GM18499 (cell line): Measurements from ENCODE around the gene FMN1.

ENCODE experiments used
- ATAC-seq: cut with Tn5 transposase; IDR thresholded peaks from one replicate; pipeline ENCODE4 v1.9.1; 2021; ENCODE audit warnings: moderate number of reproducible peaks; ENCODE audit not compliant: insufficient read depth, unreplicated experiment

FMN1 gene

DNA sequence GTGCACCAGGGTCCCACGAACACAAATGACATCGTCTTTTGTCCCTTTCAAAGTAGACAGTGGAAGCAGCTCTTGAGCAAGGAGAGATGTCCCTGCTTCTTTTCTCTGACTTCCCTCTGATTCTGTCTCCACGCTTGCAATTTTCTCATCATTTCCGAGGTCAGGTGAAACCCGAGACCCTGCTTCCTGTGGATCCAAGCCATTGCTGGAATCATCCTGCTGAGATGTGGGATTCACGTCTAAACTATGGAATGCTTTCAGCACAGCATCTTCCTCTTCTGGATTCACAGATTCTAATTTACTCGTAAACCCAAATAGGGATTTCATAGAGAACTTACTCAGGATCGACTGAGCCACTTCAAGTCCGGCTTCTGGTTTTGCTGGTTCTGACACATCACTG lies 127.1 kb downstream of the FMN1 start:
- ATAC-seq: no peak

DNA sequence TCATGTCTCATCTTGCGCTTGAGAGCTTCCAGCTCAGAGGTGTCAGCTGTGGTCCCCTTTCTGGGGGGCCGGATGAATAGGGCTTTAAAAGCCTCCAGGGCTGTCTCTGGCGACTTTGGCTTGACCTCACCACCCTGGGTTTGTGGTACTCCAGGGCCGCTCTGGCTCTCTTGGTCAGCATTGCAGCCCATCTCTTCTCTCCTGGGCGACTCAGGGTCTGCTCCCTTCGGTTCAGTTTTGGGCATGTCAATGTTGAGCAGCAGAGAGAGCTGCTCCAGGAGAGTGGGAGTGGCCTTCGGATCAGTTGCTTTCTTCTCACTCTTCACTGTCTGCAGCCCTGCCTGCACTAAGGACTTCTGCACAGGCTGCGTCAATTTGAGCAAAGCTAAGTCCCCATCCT lies 127.9 kb downstream of the FMN1 start:
- ATAC-seq: no peak

DNA sequence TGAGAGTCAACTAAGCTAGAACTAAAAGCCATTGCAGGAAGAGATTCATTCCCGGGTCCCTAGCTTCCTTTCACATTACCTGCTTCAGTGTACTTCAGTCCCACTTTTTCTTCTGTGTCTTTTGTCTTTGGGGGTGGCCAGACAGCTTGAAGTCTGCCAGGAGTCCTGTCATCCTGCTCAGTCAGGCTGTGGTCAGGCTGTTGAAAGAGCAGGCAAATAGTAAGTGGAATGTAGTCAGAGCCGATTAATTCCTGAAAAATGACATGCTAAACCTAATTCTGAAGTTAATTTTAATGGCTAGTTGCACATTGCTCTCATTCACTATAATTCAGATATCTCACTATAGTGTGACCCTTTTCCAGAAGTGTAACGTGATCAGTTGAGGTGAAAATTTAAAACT lies 129.6 kb downstream of the FMN1 start:
- ATAC-seq: no peak

DNA sequence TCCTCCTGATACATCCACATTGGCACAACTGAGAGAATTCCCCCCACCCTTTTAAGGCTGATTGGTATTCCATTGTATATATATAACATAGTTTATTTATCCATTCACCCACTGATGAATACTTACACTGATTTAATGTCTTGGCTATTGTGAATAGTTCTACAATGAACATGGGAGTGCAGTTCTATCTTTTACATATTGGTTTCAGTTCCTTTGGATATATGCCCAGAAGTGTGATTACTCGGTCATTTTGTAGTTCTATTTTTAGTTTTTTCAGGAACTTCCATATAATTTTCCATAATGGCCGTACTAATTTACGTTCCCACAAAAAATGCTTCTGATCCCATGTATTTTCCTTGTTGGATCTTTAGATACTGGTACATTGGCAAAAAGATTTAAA lies 135.3 kb downstream of the FMN1 start:
- no peak for ATAC-seq

DNA sequence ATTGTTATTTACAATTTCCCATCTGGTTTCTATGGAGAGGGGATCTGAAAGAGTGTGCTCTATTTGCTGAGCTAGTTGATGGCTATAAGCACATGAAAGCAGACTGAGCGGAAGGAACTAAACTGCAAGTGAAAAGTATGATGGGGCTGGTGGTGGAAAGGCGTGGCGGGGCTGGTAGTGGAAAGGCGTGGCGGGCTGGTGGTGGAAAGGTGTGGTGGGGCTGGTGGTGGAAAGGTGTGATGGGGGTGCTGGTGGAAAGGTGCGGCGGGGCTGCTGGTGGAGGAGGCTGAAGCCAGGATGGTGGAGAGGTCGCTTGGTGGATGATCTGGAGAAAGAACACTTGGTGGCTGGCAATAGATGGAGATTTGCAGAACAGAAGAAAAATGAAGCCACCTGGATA lies 136.7 kb downstream of the FMN1 start:
- ATAC-seq: no peak

DNA sequence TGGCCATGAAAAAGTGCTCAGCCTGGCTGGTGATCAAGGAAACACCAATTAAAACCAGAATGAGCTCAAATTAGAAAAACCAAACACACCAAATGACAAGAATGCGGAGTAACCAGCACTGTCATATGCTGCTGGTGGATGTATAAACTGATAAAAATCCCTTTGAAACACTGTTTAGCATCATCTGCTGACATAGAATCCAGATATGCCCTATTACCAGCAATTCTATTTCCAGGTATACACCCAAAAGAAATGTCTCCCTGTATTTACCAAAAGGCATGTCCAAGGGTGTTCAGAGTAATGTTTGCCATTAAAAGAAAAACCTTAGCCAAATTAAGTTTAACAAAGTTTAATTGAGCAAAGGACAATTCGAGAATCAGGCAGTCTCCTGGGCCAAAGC lies 138.6 kb downstream of the FMN1 start:
- ATAC-seq: no peak

DNA sequence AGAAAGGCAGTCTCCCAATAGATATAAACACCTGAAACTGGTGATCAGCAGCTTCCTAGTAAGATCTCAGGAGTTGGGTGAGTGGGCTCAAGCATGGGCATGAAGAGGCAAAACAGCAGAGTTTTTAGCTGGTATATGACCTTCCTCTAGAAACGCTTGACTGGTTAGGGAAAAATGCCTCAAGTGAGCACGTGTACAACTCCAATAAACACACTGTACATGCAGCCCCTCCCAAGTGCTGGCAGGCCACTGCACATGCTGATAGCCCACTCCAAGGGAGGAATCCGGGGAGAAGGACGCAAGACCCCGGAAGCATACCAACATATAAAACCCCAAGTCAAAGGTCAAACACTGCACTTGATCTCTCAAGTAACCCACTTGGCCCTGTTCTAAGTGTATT lies 143.0 kb downstream of the FMN1 start:
- ATAC-seq: no peak

DNA sequence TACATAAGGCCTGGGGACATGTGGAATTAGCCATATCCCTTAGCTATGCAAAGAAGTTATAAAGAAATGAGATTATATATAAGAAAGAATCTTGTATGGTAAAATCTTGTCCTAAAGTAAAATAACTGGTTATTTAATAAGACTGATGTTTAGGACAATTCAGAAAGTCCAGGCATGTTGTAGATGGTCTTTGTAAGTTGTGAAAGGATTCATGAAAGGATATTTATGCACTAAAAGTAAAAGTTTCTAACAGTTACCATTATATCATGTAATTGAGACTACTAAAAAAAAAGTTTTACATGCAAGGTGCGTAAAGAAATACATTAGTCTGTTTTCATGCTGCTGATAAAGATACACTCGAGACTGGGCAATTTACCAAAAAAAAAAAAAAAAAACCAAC lies 146.3 kb downstream of the FMN1 start:
- no peak for ATAC-seq

DNA sequence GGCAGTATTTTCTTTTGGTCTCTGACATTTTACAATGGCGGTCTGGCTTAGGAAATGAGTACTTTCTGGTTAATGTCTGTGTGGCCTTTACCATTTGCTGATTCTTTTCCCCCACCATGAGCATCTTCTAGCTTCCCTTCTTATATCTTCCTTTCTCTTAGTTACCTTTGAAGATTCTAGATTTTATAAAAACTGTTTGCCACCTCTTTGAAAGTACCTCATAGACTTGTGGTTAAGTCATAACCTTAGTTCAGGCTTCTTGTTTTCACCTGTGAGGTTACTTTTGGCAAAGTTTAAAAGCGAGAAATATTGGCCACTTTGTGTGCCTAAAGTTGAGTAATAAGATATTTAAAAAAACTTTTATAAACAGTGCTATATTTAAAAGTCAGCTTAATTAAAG lies 147.4 kb downstream of the FMN1 start:
- no peak for ATAC-seq

DNA sequence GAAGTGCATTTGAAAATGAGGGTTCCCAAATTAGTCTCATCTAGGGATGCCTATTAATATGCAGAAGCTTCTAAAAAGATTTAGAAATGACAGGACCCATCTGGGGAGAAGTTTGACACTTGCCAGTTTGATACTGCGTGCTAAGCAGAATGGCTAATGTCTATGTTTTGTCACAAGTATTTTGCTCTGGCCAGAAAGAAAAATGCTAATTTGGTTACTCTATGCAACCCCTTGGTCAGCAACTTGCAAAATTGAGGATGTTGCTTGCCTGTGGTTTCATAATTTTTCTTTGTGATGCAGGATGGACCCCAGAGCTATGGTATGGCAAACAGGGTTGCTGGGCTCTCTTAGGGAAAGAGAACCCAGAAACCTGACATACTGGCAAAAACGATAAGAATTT lies 148.2 kb downstream of the FMN1 start:
- no peak for ATAC-seq

DNA sequence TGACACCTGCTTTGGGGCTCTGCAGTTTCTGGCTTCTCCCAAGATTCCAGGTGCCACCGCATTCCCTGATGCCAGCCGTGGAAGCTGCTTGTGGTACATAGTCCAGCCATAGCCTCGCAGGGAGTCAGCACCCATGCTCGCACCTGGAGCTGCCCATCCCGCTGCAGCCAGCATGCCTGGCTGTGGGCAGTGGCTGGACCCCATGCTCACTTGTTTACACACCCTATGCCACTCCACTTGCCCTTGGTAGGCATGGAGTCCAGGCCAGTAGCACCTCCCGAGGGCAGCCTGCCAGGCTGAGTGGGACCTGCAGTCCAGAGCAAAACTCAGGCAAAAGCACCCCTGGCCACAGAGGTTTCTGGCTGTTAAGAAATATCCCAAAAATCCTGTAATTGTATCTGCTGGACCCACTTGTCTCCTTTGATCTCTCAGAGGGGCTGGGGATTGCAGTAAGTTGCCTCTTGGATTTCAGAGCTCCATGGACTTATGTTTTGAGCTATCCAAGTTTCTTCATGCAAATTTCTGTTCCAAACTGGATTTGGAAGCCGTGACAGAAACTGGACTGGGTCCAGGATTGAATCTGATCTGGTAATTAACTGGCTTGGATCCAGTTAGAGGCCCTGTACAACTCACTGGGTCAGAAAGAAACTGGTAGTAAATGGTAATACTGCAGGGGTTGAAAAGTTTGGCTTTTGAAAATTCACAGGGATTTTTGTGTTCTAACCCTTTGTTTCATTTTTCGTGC lies 149.3 kb downstream of the FMN1 start:
- ATAC-seq: no peak

DNA sequence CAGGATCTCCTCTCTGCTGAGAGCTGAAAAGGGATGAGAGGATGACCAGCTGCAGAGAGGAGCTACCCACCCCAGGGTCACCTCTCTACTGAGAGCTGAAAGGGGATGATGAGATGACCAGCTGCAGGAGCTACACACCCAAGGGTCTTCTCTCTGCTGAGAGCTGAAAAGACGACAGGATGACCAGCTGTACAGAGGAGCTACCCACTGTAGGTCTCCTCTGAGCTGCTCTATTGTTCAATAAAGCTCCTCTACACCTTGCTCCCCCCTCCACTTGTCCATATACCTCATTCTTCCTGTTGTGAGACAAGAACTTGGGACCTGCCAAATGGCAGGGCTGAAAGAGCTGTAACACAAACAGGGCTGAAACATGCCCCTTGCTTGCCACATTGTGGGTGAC lies 149.9 kb downstream of the FMN1 start:
- ATAC-seq: no peak

DNA sequence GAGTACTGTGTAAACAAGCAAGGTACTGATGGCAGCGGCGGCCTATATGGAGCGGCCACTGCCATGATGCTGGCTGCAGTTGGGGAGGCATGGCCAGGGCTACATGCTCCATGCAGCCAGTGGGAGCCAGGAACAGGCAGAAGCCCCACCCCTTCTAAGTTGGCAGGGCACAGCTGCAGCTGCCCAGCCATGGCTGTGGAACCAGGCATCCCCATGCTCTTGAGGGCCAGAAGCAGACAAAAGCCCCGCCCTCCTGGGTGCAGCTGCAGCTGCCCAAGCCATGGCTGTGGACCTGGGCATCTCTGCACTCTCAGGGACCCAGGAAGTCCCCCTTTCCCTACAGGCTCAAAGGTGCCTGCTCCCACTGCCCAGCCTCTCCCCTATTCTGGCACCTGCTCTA lies 150.9 kb downstream of the FMN1 start:
- no peak for ATAC-seq

DNA sequence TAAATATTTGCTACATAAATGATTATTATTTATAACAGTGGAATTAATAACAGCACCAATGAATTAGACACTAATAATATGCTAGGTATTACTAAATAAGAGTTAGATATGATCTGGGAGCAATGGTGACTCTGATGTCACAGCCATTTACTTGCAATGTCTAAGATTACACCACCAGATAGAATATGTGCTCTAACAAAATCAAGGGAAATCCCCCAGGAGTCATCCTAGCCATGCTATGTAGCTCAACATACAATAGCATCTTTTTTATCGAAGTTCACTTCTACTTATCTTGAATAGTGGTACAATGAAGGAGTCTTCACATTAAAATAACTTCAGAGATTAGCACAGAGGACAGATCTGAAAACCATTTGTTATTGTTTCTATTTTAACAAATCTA lies 154.0 kb downstream of the FMN1 start:
- ATAC-seq: no peak

DNA sequence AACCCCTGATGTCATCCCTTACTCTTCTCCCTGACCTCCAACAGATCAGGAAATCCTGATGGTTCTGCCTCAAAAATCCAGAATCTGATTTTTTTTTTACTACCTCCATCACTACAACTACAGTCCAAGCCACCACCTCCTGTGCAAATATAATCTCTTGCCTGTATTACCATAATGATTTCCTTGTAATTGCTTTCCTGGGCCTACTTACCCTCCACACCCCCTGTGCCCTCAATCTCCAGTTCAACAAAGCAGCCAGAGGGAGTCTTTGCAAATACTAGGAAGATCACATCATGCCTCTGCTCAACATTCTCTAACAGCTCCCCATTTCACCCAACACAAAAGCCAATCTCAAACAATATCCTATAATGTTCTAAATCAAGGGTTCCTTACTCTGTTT lies 159.9 kb downstream of the FMN1 start:
- ATAC-seq: no peak

DNA sequence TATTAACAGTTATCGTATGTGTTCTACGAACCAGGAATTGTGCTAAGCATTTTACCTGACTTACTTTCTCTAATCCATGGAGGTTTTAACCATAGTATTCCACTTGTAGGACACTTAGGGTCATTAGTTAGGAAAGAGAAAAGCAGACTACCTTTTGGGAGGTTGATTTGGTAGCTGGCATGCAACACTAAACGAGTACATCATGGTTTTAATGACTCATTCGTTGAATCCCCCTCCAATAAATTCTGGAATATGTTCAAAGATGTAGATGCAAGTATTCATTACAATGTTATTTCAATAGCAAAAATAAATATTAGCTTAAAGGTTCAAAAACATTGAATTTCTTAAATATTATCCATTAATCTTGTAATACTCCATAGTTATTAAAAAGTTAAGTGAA lies 162.5 kb downstream of the FMN1 start:
- ATAC-seq: no peak

DNA sequence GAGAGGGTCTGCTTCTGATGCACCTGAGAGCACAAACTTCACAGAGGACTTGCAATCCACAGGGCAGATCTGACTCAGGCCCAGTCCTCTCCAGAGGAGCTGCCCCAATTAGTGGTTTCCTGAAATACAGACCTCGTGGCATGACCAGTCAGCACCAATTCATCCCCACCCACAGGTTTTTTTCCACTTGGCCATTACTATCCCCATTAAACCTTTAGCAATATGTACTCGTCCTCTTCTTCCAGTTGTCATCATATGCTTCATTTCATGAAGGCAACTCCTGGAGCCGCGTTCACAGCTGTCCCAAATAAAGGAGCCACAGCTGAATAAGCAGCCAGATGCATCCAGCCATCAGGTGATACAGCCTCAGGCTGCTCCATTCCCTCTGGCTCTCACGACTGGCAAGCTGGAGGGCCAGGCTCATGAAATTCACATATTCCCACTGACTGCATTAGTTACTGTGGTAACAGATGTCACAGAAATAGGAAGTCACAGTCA lies 163.1 kb downstream of the FMN1 start:
- ATAC-seq: no peak

DNA sequence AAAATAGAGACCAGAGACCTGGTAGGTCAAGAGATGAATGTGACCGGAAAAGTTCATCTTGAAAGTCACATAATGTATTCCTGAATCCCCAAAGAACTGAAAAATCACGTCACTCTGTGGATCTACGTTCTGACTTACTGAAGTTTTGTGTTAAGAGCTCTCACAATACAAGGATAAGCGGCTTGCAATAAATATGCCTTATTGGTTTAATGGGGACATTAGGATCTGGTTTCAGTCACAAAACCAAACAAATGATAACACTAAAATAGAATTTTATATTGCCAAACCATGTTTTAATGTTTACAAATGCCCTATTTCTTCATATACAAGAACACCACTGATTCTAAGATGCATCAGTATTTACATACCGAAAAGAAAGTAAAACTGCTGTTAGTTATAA lies 164.2 kb downstream of the FMN1 start:
- no peak for ATAC-seq

DNA sequence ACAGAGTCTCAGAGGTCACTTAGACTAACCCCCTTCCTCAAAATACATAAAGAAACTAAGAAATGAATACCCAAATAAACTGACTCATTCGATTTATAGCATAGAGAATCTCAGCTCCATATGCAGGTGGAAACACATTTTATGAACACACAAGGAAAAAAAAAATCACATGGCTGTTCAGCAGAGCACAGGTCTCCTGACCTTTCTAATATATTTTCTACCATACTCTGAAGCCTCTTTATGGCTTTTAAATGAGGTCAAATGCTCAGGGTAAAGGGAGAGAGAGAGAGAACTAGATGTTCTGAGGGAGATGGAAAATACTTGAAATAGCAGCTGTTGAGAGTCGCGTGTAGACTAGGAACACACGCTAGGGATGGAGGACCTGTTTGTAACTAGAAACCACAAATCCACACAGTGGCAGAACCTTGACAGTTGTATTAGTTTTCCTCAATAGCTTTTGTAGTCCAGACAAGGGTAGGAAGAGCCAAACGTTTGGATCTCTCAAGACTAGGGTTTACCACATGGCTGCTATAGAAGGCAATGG lies 165.3 kb downstream of the FMN1 start:
- no peak for ATAC-seq

DNA sequence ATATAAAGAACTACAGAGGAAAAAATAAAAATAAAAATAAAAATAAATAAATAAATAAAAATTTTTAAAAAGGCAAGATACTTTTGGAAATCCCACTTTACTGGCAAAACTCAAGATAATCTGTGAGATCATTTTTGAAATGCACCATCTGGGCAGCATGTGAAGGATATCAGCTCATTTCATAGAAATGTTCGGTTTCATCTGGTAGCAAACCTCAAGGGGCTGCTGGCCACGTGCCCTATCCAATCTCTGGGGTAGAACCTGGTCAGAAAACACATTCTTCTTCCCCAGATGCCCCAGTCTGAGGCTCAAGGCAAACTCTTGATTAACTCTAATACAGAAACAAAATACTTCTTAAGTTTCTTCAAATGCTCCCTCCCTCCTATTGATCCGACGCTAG lies 166.0 kb downstream of the FMN1 start:
- no peak for ATAC-seq

DNA sequence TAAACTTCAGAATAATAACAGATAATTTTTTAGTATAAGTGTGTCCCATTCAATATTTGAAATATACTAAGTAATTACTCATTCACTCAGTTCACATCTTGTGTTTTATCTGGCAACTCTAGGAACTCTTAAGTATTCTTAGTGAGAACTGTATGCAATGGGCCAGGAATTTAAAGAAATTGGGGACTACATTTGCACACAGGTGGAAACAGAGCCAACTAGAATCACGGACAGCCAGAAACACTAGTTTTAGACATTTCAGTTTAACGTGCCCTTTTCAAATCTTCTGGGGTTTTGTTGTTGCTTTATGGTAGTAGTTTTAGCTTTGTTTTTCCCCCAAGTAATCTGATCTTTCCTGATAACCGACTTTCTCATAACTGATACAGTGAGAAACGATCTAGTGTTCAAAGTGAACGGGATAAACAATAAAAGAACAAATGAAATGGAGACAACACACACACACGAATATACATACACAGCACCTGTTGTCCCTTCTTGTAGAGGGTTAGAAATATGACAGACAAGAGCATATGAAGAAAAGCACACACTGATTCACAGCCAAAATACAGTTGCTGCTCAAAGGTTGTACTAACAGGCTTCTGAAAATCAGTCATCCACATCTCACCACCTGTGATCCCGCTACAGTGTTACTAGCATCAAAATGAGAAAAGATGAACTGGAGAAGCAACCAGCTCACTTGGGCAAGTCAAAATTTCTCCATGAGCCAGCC lies 167.0 kb downstream of the FMN1 start:
- ATAC-seq: no peak

DNA sequence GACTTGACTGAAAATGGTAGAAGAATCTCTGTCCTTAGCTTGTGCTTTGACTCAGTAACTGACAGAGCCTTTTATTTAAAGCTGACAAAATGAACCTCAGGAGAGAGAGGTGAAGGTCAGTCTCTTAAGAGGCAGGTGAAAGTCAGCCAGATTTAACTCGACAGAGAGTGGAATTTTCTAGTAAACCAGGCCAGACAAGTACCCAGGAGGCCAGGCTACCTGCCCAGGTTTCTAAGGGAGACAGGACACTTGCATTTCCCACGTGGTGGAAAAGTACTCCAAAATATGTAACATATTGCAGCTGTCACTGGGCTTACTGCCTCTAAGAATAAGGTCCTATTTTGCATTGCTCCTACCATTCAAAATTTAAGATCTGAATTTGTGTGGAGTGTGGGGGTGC lies 167.9 kb downstream of the FMN1 start:
- no peak for ATAC-seq
